AG04449 (cell line): ENCODE data around the gene ZBTB40.

ENCODE experiments used
- CTCF ChIA-PET: fragments of 350-600 bp; formaldehyde crosslinking; extraction: SDS; loops from one replicate; lab custom pipeline; 2021; ENCODE audit warnings: antibody characterized with exemption; lab: Yijun Ruan, JAX
- POLR2A ChIA-PET: fragments of 400-600, 350-600 bp; formaldehyde crosslinking; extraction: SDS; loops from one replicate; lab custom pipeline; 2020; ENCODE audit warnings: antibody characterized with exemption, inconsistent platforms; lab: Yijun Ruan, JAX
- DNase-seq: peaks from one replicate; pipeline ENCODE4 v3.0.0-alpha.2; 2010; ENCODE audit warnings: low read depth, low spot score
- H3K4me3 ChIP-seq: 2 replicates; pipeline ENCODE4 v1.5.1; 2011; ENCODE audit warnings: low read depth, mild to moderate bottlenecking, control low read depth, low read length
- CTCF ChIP-seq: IDR thresholded peaks from one replicate; pipeline ENCODE4 v1.5.1; 2011; ENCODE audit warnings: mild to moderate bottlenecking, moderate library complexity, low read length, control low read depth, inconsistent platforms; ENCODE audit not compliant: insufficient read depth; ENCODE audit errors: missing control alignments

The ZBTB40 gene

GRCh38 chr1:22483121-22483520, 31.5 kb downstream of the ZBTB40 start:
- no peak for TF ChIP-seq CTCF
- no peak for DNase-seq
- H3K4me3 ChIP-seq: no peak overlapping the region
- CTCF ChIA-PET: no interaction called here
- POLR2A ChIA-PET: no interaction called here

- TF ChIP-seq CTCF: no peak
- H3K4me3 ChIP-seq: no peak overlapping the region
- CTCF ChIA-PET: no interaction called here
- POLR2A ChIA-PET: no interaction called here
- no peak for DNase-seq
Measured at GRCh38 chr1:22484706-22485345, 33.2 kb downstream of the ZBTB40 start.

- DNase-seq: no peak
- no peak overlapping the region for H3K4me3 ChIP-seq
- no peak for TF ChIP-seq CTCF
- CTCF ChIA-PET: no interaction called here
- POLR2A ChIA-PET: no interaction called here
Measured at GRCh38 chr1:22485431-22485830, 33.8 kb downstream of the ZBTB40 start.

- CTCF ChIA-PET: no interaction called here
- no peak for DNase-seq
- POLR2A ChIA-PET: no interaction called here
- no peak overlapping the region for H3K4me3 ChIP-seq
- TF ChIP-seq CTCF: no peak
Measured at GRCh38 chr1:22487781-22488180, 36.1 kb downstream of the ZBTB40 start.

GRCh38 chr1:22488319-22488718, 36.7 kb downstream of the ZBTB40 start:
- no peak for DNase-seq
- POLR2A ChIA-PET: no interaction called here
- CTCF ChIA-PET: no interaction called here
- TF ChIP-seq CTCF: no peak
- H3K4me3 ChIP-seq: no peak overlapping the region

GRCh38 chr1:22489278-22489677, 37.6 kb downstream of the ZBTB40 start:
- TF ChIP-seq CTCF: no peak
- ChIA-PET POLR2A (no interaction called here), CTCF (interaction anchor here (1.2 kb wide), 1 partner anchor 11 kb away, joined by 4 read pairs; no protein-coding TSS in a partner anchor)
- no peak for DNase-seq
- H3K4me3 ChIP-seq: no peak overlapping the region
